SK-N-SH treated with all-trans-retinoic acid at 6 μM for 48 hours (cell line): Measurements from ENCODE around the gene QKI.

Experiments used
- ATAC-seq: fragments of 200-7000 bp; cut with Tn5 transposase; 3 replicates; pipeline ENCODE4 v1.9.1; 2020; ENCODE audit warnings: mild to moderate bottlenecking, moderate library complexity
- ARNTL ChIP-seq: fragments of 450-650 bp; formaldehyde crosslinking; IDR thresholded peaks from 2 replicates; pipeline ENCODE4 v1.5.0; 2020; ENCODE audit warnings: low read depth, mild to moderate bottlenecking, moderate library complexity, borderline replicate concordance
- BACH2 ChIP-seq: fragments of 250-450 bp; sonication (Bioruptor Pico); IDR thresholded peaks from 2 replicates; pipeline ENCODE4 v1.9.0; 2021; ENCODE audit warnings: mild to moderate bottlenecking, borderline replicate concordance
- ESRRG ChIP-seq: fragments of 250-450 bp; sonication (Bioruptor Pico); IDR thresholded peaks from 2 replicates; pipeline ENCODE4 v1.6.1; 2021; ENCODE audit warnings: mild to moderate bottlenecking
- GLIS3 ChIP-seq: fragments of 250-450 bp; sonication (Bioruptor Pico); IDR thresholded peaks from 2 replicates; pipeline ENCODE4 v1.5.0; 2020; ENCODE audit warnings: mild to moderate bottlenecking, moderate library complexity
- OSR1 ChIP-seq: fragments of 250-450 bp; sonication (Bioruptor Pico); IDR thresholded peaks from 2 replicates; pipeline ENCODE4 v1.8.0; 2022; ENCODE audit warnings: moderate library complexity, mild to moderate bottlenecking, inconsistent platforms
- PPARA ChIP-seq: fragments of 250-450 bp; sonication (Bioruptor Pico); IDR thresholded peaks from 2 replicates; pipeline ENCODE4 v1.5.0; 2020; ENCODE audit warnings: mild to moderate bottlenecking, borderline replicate concordance
- RARB ChIP-seq: fragments of 250-450 bp; sonication (Bioruptor Pico); IDR thresholded peaks from 2 replicates; pipeline ENCODE4 v1.8.0; 2021; ENCODE audit warnings: mild to moderate bottlenecking, moderate library complexity
- SNAI2 ChIP-seq: fragments of 250-450 bp; sonication (Bioruptor Pico); IDR thresholded peaks from 2 replicates; pipeline ENCODE4 v1.5.0; 2020; ENCODE audit warnings: mild to moderate bottlenecking, moderate library complexity
- TCF4 ChIP-seq: fragments of 250-450 bp; sonication (Bioruptor Pico); IDR thresholded peaks from 2 replicates; pipeline ENCODE4 v1.8.0; 2021; ENCODE audit warnings: mild to moderate bottlenecking, moderate library complexity, borderline replicate concordance
- TOX ChIP-seq: fragments of 250-450 bp; sonication (Bioruptor Pico); IDR thresholded peaks from 2 replicates; pipeline ENCODE4 v1.8.0; 2021; ENCODE audit warnings: mild to moderate bottlenecking, moderate library complexity, borderline replicate concordance
- ZFP3 ChIP-seq: fragments of 250-450 bp; sonication (Bioruptor Pico); IDR thresholded peaks from 2 replicates; pipeline ENCODE4 v1.5.0; 2020; ENCODE audit warnings: mild to moderate bottlenecking, moderate library complexity
- ZFP30 ChIP-seq: fragments of 450-650 bp; formaldehyde crosslinking; IDR thresholded peaks from 2 replicates; pipeline ENCODE4 v1.5.0; 2022; ENCODE audit warnings: mild to moderate bottlenecking, moderate library complexity
- ZNF565 ChIP-seq: fragments of 450-650 bp; formaldehyde crosslinking; conservative IDR thresholded peaks from 2 replicates; pipeline ENCODE4 v1.5.0; 2020; ENCODE audit warnings: low read depth, mild to moderate bottlenecking, moderate library complexity
- ZNF70 ChIP-seq: fragments of 450-650 bp; formaldehyde crosslinking; IDR thresholded peaks from 2 replicates; pipeline ENCODE4 v1.5.0; 2020; ENCODE audit warnings: mild to moderate bottlenecking, moderate library complexity
- TF ChIP-seq, protein P1 (sequence below): fragments of 250-450 bp; sonication (Bioruptor Pico); IDR thresholded peaks from 2 replicates; pipeline ENCODE4 v1.5.0; 2020; ENCODE audit warnings: mild to moderate bottlenecking, moderate library complexity
- TF ChIP-seq, protein P2 (sequence below): fragments of 250-450 bp; sonication (Bioruptor Pico); IDR thresholded peaks from 2 replicates; pipeline ENCODE4 v1.8.0; 2021; ENCODE audit warnings: low read depth, mild to moderate bottlenecking, moderate library complexity, borderline replicate concordance
- TF ChIP-seq, protein P3 (sequence below): fragments of 250-450 bp; sonication (Bioruptor Pico); IDR thresholded peaks from 2 replicates; pipeline ENCODE4 v1.5.1; 2020; ENCODE audit warnings: low read depth, mild to moderate bottlenecking, moderate library complexity
- TF ChIP-seq, protein P4 (sequence below): fragments of 250-450 bp; sonication (Bioruptor Pico); IDR thresholded peaks from 2 replicates; pipeline ENCODE4 v1.8.0; 2020; ENCODE audit warnings: mild to moderate bottlenecking, moderate library complexity, borderline replicate concordance
- TF ChIP-seq, protein P5 (sequence below): fragments of 250-450 bp; sonication (Bioruptor Pico); IDR thresholded peaks from 2 replicates; pipeline ENCODE4 v1.5.1; 2021; ENCODE audit warnings: mild to moderate bottlenecking, moderate library complexity

The QKI gene

DNA sequence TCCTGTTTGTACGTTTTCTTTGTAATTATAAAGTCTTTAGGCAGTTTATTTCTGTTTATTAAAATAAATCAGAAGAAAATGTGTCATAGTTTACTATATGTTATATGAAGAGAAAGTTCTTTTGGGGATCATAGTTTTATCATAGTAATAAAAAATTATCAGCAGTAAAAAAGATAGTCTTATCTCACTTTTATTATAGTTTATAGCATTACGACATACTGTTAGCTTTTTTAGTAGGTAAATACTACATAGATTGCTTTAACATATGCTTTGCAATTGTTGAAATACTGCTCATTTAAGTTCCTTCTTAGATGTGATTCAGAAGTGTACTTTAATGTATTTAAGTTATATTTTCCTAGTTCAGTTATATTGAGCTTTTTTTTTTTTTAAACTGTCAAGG is 13.9 kb downstream of the QKI start (continued):
- TF ChIP-seq, protein P1, sequence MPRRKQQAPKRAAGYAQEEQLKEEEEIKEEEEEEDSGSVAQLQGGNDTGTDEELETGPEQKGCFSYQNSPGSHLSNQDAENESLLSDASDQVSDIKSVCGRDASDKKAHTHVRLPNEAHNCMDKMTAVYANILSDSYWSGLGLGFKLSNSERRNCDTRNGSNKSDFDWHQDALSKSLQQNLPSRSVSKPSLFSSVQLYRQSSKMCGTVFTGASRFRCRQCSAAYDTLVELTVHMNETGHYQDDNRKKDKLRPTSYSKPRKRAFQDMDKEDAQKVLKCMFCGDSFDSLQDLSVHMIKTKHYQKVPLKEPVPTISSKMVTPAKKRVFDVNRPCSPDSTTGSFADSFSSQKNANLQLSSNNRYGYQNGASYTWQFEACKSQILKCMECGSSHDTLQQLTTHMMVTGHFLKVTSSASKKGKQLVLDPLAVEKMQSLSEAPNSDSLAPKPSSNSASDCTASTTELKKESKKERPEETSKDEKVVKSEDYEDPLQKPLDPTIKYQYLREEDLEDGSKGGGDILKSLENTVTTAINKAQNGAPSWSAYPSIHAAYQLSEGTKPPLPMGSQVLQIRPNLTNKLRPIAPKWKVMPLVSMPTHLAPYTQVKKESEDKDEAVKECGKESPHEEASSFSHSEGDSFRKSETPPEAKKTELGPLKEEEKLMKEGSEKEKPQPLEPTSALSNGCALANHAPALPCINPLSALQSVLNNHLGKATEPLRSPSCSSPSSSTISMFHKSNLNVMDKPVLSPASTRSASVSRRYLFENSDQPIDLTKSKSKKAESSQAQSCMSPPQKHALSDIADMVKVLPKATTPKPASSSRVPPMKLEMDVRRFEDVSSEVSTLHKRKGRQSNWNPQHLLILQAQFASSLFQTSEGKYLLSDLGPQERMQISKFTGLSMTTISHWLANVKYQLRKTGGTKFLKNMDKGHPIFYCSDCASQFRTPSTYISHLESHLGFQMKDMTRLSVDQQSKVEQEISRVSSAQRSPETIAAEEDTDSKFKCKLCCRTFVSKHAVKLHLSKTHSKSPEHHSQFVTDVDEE (CRISPR knock-in tag) = no peak
- no peak for TF ChIP-seq ZFP3 (CRISPR knock-in tag)
- no peak for TF ChIP-seq ZNF565 (CRISPR knock-in tag)
- TF ChIP-seq, protein P2, sequence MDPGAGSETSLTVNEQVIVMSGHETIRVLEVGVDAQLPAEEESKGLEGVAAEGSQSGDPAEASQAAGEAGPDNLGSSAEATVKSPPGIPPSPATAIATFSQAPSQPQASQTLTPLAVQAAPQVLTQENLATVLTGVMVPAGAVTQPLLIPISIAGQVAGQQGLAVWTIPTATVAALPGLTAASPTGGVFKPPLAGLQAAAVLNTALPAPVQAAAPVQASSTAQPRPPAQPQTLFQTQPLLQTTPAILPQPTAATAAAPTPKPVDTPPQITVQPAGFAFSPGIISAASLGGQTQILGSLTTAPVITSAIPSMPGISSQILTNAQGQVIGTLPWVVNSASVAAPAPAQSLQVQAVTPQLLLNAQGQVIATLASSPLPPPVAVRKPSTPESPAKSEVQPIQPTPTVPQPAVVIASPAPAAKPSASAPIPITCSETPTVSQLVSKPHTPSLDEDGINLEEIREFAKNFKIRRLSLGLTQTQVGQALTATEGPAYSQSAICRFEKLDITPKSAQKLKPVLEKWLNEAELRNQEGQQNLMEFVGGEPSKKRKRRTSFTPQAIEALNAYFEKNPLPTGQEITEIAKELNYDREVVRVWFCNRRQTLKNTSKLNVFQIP (CRISPR knock-in tag) = no peak
- TF ChIP-seq ARNTL = no peak
- TF ChIP-seq ZFP30 (CRISPR knock-in tag) = no peak
- TF ChIP-seq, all 23 proteins: peak for 0

DNA sequence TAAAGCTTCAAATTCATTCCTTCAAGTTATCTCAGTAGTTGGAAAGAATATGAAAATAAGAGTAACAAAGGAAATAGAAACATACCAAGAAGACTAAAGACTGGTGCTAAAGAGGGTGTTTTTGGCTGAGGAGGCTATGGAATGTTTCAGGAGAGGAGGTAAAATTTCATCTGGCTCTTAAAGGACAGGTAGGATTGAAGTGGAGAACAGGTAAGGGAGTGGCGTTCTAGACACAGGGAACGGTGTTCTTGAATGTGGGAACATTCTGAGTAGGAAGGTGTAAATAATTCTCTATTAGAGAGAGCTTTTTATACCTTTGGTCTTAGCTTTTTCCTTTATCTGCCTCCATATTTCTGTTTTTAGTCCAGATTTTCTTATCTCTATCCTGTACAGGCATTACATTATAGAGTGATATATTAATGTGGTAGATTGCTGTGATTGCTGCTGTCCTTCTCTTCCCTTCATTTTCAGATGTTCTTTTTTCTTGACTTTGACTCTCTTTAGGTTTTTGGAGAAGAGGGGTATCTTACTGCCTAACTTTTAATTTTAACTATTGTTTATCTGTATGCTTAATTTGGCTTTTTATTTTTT is 15.4 kb downstream of the QKI start:
- no peak for ATAC-seq
- TF ChIP-seq SNAI2 (CRISPR knock-in tag) (no peak), ZNF565 (CRISPR knock-in tag) (no peak), TCF4 (CRISPR knock-in tag) (no peak), PPARA (CRISPR knock-in tag) (no peak), TOX (CRISPR knock-in tag) (no peak), ESRRG (no peak), RARB (CRISPR knock-in tag) (no peak), ZNF70 (CRISPR knock-in tag) (no peak), BACH2 (CRISPR knock-in tag) (no peak), ZFP30 (CRISPR knock-in tag) (no peak), ARNTL (no peak)
- TF ChIP-seq, protein P1 (CRISPR knock-in tag) = no peak
- TF ChIP-seq, protein P3, sequence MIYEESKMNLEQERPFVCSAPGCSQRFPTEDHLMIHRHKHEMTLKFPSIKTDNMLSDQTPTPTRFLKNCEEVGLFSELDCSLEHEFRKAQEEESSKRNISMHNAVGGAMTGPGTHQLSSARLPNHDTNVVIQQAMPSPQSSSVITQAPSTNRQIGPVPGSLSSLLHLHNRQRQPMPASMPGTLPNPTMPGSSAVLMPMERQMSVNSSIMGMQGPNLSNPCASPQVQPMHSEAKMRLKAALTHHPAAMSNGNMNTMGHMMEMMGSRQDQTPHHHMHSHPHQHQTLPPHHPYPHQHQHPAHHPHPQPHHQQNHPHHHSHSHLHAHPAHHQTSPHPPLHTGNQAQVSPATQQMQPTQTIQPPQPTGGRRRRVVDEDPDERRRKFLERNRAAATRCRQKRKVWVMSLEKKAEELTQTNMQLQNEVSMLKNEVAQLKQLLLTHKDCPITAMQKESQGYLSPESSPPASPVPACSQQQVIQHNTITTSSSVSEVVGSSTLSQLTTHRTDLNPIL (CRISPR knock-in tag) = no peak
- TF ChIP-seq, protein P4, sequence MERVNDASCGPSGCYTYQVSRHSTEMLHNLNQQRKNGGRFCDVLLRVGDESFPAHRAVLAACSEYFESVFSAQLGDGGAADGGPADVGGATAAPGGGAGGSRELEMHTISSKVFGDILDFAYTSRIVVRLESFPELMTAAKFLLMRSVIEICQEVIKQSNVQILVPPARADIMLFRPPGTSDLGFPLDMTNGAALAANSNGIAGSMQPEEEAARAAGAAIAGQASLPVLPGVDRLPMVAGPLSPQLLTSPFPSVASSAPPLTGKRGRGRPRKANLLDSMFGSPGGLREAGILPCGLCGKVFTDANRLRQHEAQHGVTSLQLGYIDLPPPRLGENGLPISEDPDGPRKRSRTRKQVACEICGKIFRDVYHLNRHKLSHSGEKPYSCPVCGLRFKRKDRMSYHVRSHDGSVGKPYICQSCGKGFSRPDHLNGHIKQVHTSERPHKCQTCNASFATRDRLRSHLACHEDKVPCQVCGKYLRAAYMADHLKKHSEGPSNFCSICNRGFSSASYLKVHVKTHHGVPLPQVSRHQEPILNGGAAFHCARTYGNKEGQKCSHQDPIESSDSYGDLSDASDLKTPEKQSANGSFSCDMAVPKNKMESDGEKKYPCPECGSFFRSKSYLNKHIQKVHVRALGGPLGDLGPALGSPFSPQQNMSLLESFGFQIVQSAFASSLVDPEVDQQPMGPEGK (CRISPR knock-in tag) = no peak

DNA sequence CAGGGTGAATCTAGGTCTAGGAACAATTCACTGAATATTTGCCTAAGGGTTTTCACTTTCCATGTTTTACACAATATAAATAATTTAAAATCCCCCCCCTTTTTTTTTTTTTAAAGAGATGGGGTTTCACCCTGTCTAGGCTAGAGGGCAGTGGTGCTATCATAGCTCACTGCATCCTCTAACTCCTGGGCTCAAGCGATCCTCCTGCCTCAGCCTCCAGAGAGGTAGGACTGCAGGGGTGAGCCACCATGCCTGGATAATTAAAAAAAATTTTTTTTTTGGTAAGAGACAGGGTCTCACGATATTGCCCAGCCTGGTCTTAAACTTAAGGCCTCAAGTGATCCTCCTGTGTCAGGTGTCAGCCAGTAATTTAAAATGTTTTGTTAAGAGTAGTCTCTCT is 17.8 kb downstream of the QKI start:
- no peak for ATAC-seq
- TF ChIP-seq ARNTL (no peak), BACH2 (CRISPR knock-in tag) (no peak), ZNF565 (CRISPR knock-in tag) (no peak), ZFP3 (CRISPR knock-in tag) (no peak), PPARA (CRISPR knock-in tag) (no peak), OSR1 (no peak), GLIS3 (CRISPR knock-in tag) (no peak), ZFP30 (CRISPR knock-in tag) (no peak)
- TF ChIP-seq, protein P5, sequence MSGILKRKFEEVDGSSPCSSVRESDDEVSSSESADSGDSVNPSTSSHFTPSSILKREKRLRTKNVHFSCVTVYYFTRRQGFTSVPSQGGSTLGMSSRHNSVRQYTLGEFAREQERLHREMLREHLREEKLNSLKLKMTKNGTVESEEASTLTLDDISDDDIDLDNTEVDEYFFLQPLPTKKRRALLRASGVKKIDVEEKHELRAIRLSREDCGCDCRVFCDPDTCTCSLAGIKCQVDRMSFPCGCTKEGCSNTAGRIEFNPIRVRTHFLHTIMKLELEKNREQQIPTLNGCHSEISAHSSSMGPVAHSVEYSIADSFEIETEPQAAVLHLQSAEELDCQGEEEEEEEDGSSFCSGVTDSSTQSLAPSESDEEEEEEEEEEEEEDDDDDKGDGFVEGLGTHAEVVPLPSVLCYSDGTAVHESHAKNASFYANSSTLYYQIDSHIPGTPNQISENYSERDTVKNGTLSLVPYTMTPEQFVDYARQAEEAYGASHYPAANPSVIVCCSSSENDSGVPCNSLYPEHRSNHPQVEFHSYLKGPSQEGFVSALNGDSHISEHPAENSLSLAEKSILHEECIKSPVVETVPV (CRISPR knock-in tag) = no peak
- TF ChIP-seq, protein P4 (CRISPR knock-in tag) = no peak
- TF ChIP-seq, protein P2 (CRISPR knock-in tag) = no peak
